Uterus (tissue), 4 donors: ENCODE results near the gene VKORC1. TPM values are rescaled to one million over a fixed set of nuclear protein-coding genes. Genes with fewer than 3 reads are reported as not detected.

Experiments
- DNase-seq, 2 donors: peaks; one replicate each; pipeline ENCODE4 v3.0.0-alpha.2; 2019 to 2020
- H3K27ac ChIP-seq, 2 donors: fragments of 200-600 bp; sonication (generic); 1 replicate in 1 of 2; 2 replicates in 1 of 2; pipeline ENCODE4 v1.5.1; 2016 to 2018
- H3K27me3 ChIP-seq, 2 donors: fragments of 200-600 bp; sonication (generic); one replicate each; pipeline ENCODE4 v1.5.1; 2018 to 2019; ENCODE audit warnings: control low read depth in 1 of 2
- H3K36me3 ChIP-seq, 2 donors: fragments of 200-600 bp; sonication (generic); one replicate each; pipeline ENCODE4 v1.5.1; 2019; ENCODE audit warnings: control low read depth in 1 of 2
- H3K4me1 ChIP-seq, 2 donors: fragments of 200-600 bp; sonication (generic); one replicate each; pipeline ENCODE4 v1.5.1; 2018 to 2019; ENCODE audit warnings: control low read depth in 1 of 2
- H3K4me3 ChIP-seq, 2 donors: fragments of 200-600 bp; sonication (generic); 1 replicate in 1 of 2; 2 replicates in 1 of 2; pipeline ENCODE4 v1.5.1; 2018 to 2019; ENCODE audit warnings: mild to moderate bottlenecking in 1 of 2
- H3K9me3 ChIP-seq, 2 donors: fragments of 200-600 bp; sonication (generic); one replicate each; pipeline ENCODE4 v1.5.1; 2019; ENCODE audit warnings: control low read depth in 1 of 2
- CTCF ChIP-seq, 4 experiments: fragments of 200-600 bp in 2 of 4; fragments of 450-650 bp in 2 of 4; sonication (generic) in 2 of 4; IDR thresholded peaks; one replicate each; pipeline ENCODE4 v1.5.1; 2016 to 2019; ENCODE audit warnings: antibody characterized with exemption in 4 of 4, mild to moderate bottlenecking in 2 of 4, moderate library complexity in 1 of 4
- POLR2A ChIP-seq, 2 donors: fragments of 450-650 bp; IDR thresholded peaks; one replicate each; pipeline ENCODE4 v1.6.1; 2016; ENCODE audit warnings: antibody characterized with exemption in 2 of 2, mild to moderate bottlenecking in 1 of 2, moderate library complexity in 1 of 2
- intact Hi-C: fragments of 100-400 bp; cut with DNase I; formaldehyde crosslinking; loops from one replicate; pipeline ENCODE4 v1.15.1; 2023; ENCODE audit warnings: low total_unique reads
- total RNA-seq, 4 donors: library from RNA; depleted of rRNA in 3 of 4; stranded (reverse); fragments of >200 nt in 3 of 4; gene quantifications; one replicate each; pipeline versions ENCODE4 v1.1.0 to v1.2.4, GENCODE V29; 2014 to 2023
- donor health status: DM: yes; HTN: yes; CAD: no.

VKORC1 gene
- total RNA-seq, 4 donors from 2014 or later, result 68.7 to 81.8 (median 73.5) TPM

- no peaks in the 10 kb centered on the region for H3K9me3 ChIP-seq
- no peak for DNase-seq
- H3K4me3 ChIP-seq, result no peak overlapping the region
- no peak for TF ChIP-seq CTCF (IDR thresholded peaks at IDR 0.05)
- TF ChIP-seq POLR2A (IDR thresholded peaks at IDR 0.05), result no peak
- H3K36me3 ChIP-seq, result no peaks in the 10 kb centered on the region
- intact Hi-C loops, result no loop called here
- no peaks in the 10 kb centered on the region for H3K27me3 ChIP-seq
- H3K4me1 ChIP-seq, result no peaks in the 10 kb centered on the region
- no peak overlapping the region for H3K27ac ChIP-seq
Measured at GRCh38 chr16:31087481-31087880, 7.1 kb downstream of the VKORC1 start.

- intact Hi-C loops, result no loop called here
- Histone ChIP-seq H3K9me3 (no peaks in the 10 kb centered on the region), H3K27ac (no peak overlapping the region), H3K4me3 (no peak overlapping the region), H3K36me3 (no peaks in the 10 kb centered on the region), H3K27me3 (no peaks in the 10 kb centered on the region), H3K4me1 (no peaks in the 10 kb centered on the region)
- DNase-seq, result no peak
- TF ChIP-seq CTCF (IDR thresholded peaks at IDR 0.05) (no peak), POLR2A (IDR thresholded peaks at IDR 0.05) (no peak)
Measured at GRCh38 chr16:31086629-31086906, 8.0 kb downstream of the VKORC1 start.

GRCh38 chr16:31085873-31086628 is 8.5 kb downstream of the VKORC1 start:
- Histone ChIP-seq H3K4me1 (no peaks in the 10 kb centered on the region), H3K36me3 (no peaks in the 10 kb centered on the region), H3K9me3 (no peaks in the 10 kb centered on the region), H3K27me3 (no peaks in the 10 kb centered on the region), H3K4me3 (no peak overlapping the region), H3K27ac (no peak overlapping the region)
- intact Hi-C loops, result no loop called here
- DNase-seq, result no peak
- TF ChIP-seq CTCF (IDR thresholded peaks at IDR 0.05) (no peak), POLR2A (IDR thresholded peaks at IDR 0.05) (no peak)

GRCh38 chr16:31085411-31085810 is 9.2 kb downstream of the VKORC1 start:
- Histone ChIP-seq H3K4me1 (no peaks in the 10 kb centered on the region), H3K4me3 (no peak overlapping the region), H3K27ac (no peak overlapping the region), H3K36me3 (no peaks in the 10 kb centered on the region), H3K27me3 (no peaks in the 10 kb centered on the region), H3K9me3 (no peaks in the 10 kb centered on the region)
- intact Hi-C loops, result no loop called here
- DNase-seq, result no peak
- TF ChIP-seq POLR2A (IDR thresholded peaks at IDR 0.05), result no peak
- no peak for TF ChIP-seq CTCF (IDR thresholded peaks at IDR 0.05)

GRCh38 chr16:31084584-31085302 is 9.9 kb downstream of the VKORC1 start:
- Histone ChIP-seq H3K4me3 (no peak overlapping the region), H3K4me1 (no peaks in the 10 kb centered on the region), H3K36me3 (no peaks in the 10 kb centered on the region), H3K27ac (no peak overlapping the region), H3K9me3 (no peaks in the 10 kb centered on the region), H3K27me3 (no peaks in the 10 kb centered on the region)
- TF ChIP-seq POLR2A (IDR thresholded peaks at IDR 0.05), result no peak
- TF ChIP-seq CTCF (IDR thresholded peaks at IDR 0.05), result no peak
- no peak for DNase-seq
- intact Hi-C loops, result no loop called here
